GM12878 (cell line): ENCODE data around the gene ALOXE3. TPM values are rescaled to one million over a fixed set of nuclear protein-coding genes. Genes with fewer than 3 reads are reported as not detected.

Source experiments
- ATAC-seq: fragments of 200-7000 bp; cut with Tn5 transposase; 3 replicates; pipeline ENCODE4 v1.9.1; 2020; ENCODE audit warnings: mild to moderate bottlenecking, moderate library complexity
- BruUV-seq: library from RNA; stranded (reverse); fragments of 400-500 nt; replicated peaks from 2 replicates; lab custom pipeline; 2021; lab: Mats Ljungman, UMichigan
- CTCF ChIA-PET: fragments of 300-600 bp; sonication (Branson Sonifier 250); formaldehyde crosslinking; extraction: SDS; loops from one replicate; lab custom pipeline; 2021; ENCODE audit warnings: inconsistent platforms; lab: Yijun Ruan, JAX
- POLR2A ChIA-PET: fragments of 350-600 bp; formaldehyde crosslinking; extraction: SDS; loops from one replicate; lab custom pipeline; 2021; ENCODE audit warnings: inconsistent platforms; lab: Charles Lee
- RAD21 ChIA-PET: fragments of 300-600 bp; sonication (Branson Sonifier 250); formaldehyde crosslinking; loops from one replicate; lab custom pipeline; 2023; ENCODE audit warnings: antibody characterized with exemption; ENCODE audit not compliant: unreplicated experiment; lab: Charles Lee
- SMC1A ChIA-PET: fragments of 300-600 bp; sonication (Branson Sonifier 250); formaldehyde crosslinking; loops from one replicate; lab custom pipeline; 2023; ENCODE audit not compliant: unreplicated experiment, uncharacterized antibody; lab: Charles Lee
- DNase-seq: peaks from one replicate; pipeline ENCODE4 v3.0.0-alpha.2; 2011; ENCODE audit warnings: low read depth, low spot score
- FAIRE-seq: peaks from 3 replicates; lab custom pipeline; 2011; peaks lifted over from hg19 to GRCh38; lab: Jason Lieb, UNC
- H2AFZ ChIP-seq: 2 replicates; pipeline ENCODE4 v1.6.0; 2011; ENCODE audit warnings: low read depth, low read length, control low read depth; ENCODE audit not compliant: control insufficient read depth
- H3K27ac ChIP-seq: 2 replicates; pipeline ENCODE4 v1.5.1; 2011; ENCODE audit warnings: control low read depth; ENCODE audit not compliant: control insufficient read depth, insufficient read depth
- H3K27me3 ChIP-seq, 2 experiments: replicated peaks in 1 of 2; 2 replicates each; pipeline versions ENCODE4 v1.6.0 to v1.6.1; 2011; ENCODE audit warnings: low read length in 1 of 2; ENCODE audit not compliant: control insufficient read depth in 2 of 2, insufficient read depth in 2 of 2
- H3K36me3 ChIP-seq, 2 experiments: 2 replicates each; pipeline ENCODE4 v1.5.1; 2011; ENCODE audit warnings: low read length in 1 of 2; ENCODE audit not compliant: control insufficient read depth in 2 of 2, insufficient read depth in 2 of 2
- H3K4me1 ChIP-seq: 2 replicates; pipeline ENCODE4 v1.6.1; 2011; ENCODE audit warnings: mild to moderate bottlenecking, low read length, moderate library complexity, mixed read lengths; ENCODE audit not compliant: control insufficient read depth, insufficient read depth
- H3K4me2 ChIP-seq: 2 replicates; pipeline ENCODE4 v1.6.0; 2011; ENCODE audit warnings: control low read depth; ENCODE audit not compliant: control insufficient read depth, insufficient read depth
- H3K4me3 ChIP-seq: fragments of 200-600 bp; sonication (generic); 2 replicates; pipeline ENCODE4 v1.5.1; 2016
- H3K79me2 ChIP-seq: 2 replicates; pipeline ENCODE4 v1.6.0; 2011; ENCODE audit warnings: low read length; ENCODE audit not compliant: control insufficient read depth, insufficient read depth
- H3K9ac ChIP-seq: 2 replicates; pipeline ENCODE4 v1.8.0; 2011; ENCODE audit warnings: low read length, control low read depth, mixed read lengths; ENCODE audit not compliant: control insufficient read depth, insufficient read depth
- H3K9me3 ChIP-seq: replicated peaks from 3 replicates; pipeline ENCODE4 v1.5.1; 2011; ENCODE audit warnings: mild to moderate bottlenecking, low read length; ENCODE audit not compliant: control insufficient read depth, insufficient read depth
- H4K20me1 ChIP-seq: 2 replicates; pipeline ENCODE4 v1.6.0; 2011; ENCODE audit not compliant: control insufficient read depth, insufficient read depth
- ETV6 ChIP-seq, 2 experiments: fragments of 450-650 bp in 1 of 2; IDR thresholded peaks in 1 of 2; conservative IDR thresholded peaks in 1 of 2; 2 replicates each; pipeline ENCODE4 v1.6.1; 2014; ENCODE audit warnings: antibody characterized with exemption in 1 of 2, borderline replicate concordance in 1 of 2, low read depth in 1 of 2, mild to moderate bottlenecking in 1 of 2, moderate library complexity in 1 of 2
- HDAC6 ChIP-seq: fragments of 200-600 bp; sonication (generic); IDR thresholded peaks from one replicate; pipeline ENCODE4 v1.8.0; 2017; ENCODE audit warnings: antibody characterized with exemption; ENCODE audit not compliant: unreplicated experiment
- IKZF1 ChIP-seq: fragments of 450-650 bp; conservative IDR thresholded peaks from 2 replicates; pipeline ENCODE4 v1.6.1; 2017; ENCODE audit warnings: antibody characterized with exemption, mild to moderate bottlenecking
- MXI1 ChIP-seq: fragments of 150-350 bp; IDR thresholded peaks from 2 replicates; pipeline ENCODE4 v1.6.1; 2011; ENCODE audit warnings: low read depth, mild to moderate bottlenecking, inconsistent platforms, low read length, improper control_type of control experiment
- NFYA ChIP-seq: IDR thresholded peaks from 2 replicates; pipeline ENCODE4 v1.6.1; 2011; ENCODE audit warnings: low read depth, mild to moderate bottlenecking, low read length, improper control_type of control experiment, borderline replicate concordance
- ZSCAN29 ChIP-seq: fragments of 450-650 bp; IDR thresholded peaks from 2 replicates; pipeline ENCODE4 v1.6.1; 2017; ENCODE audit warnings: mild to moderate bottlenecking, moderate library complexity
- WGBS: methylation state at CpG from one replicate; pipeline ENCODE4 v1.1.6; 2016; ENCODE audit warnings: low lambda C conversion rate; ENCODE audit not compliant: insufficient replicate concordance, insufficient coverage; ENCODE audit errors: missing lambda C conversion rate; 5-methylcytosine and 5-hydroxymethylcytosine counted together
- in situ Hi-C: fragments of 300-500 bp; cut with MboI; formaldehyde crosslinking; loops from 9 replicates; pipeline ENCODE4 v1.14.3; 2018; ENCODE audit warnings: mixed read lengths
- intact Hi-C: fragments of 100-400 bp; cut with micrococcal nuclease; formaldehyde crosslinking; loops from one replicate; pipeline ENCODE4 v1.14.2; 2022; ENCODE audit not compliant: unreplicated experiment
- polyA plus RNA-seq, 11 experiments: library from polyadenylated mRNA; depleted of rRNA in 4 of 11; unstranded in 6 of 11; stranded (reverse) in 5 of 11; fragments of >200 nt; fragmentation: Nextera tagmentation in 4 of 11; fragmentation: Illumina TruSeq in 1 of 11; extraction: Ambion mirVana in 4 of 11; extraction: Trizol in 1 of 11; gene quantifications; 1 replicate in 1 of 11; 2 replicates in 10 of 11; pipeline versions ENCODE4 v1.2.1 to v1.2.3, GENCODE V29; 2011 to 2016; ENCODE audit warnings: inconsistent platforms in 2 of 11, missing spikeins in 2 of 11, low read depth in 1 of 11
- total RNA-seq, 4 experiments: library from RNA; depleted of rRNA in 3 of 4; stranded (reverse); fragments of >200 nt in 3 of 4; fragmentation: Illumina TruSeq in 1 of 4; extraction: Trizol in 1 of 4; gene quantifications; 2 replicates each; pipeline versions ENCODE4 v1.2.1 to v1.2.3, GENCODE V29; 2013 to 2021
- TF ChIP-seq, protein P1 (sequence below): fragments of 450-650 bp; IDR thresholded peaks from 2 replicates; pipeline ENCODE4 v1.6.1; 2017; ENCODE audit warnings: mild to moderate bottlenecking
- TF ChIP-seq, protein P2 (sequence below): fragments of 450-650 bp; IDR thresholded peaks from 2 replicates; pipeline ENCODE4 v1.6.1; 2016; ENCODE audit warnings: mild to moderate bottlenecking
- TF ChIP-seq, protein P3 (sequence below): fragments of 450-650 bp; formaldehyde crosslinking; IDR thresholded peaks from 2 replicates; pipeline ENCODE4 v1.5.0; 2022; ENCODE audit warnings: mild to moderate bottlenecking, missing genetic modification characterization
- TF ChIP-seq, protein P4 (sequence below): fragments of 450-650 bp; IDR thresholded peaks from 2 replicates; pipeline ENCODE4 v1.6.1; 2017; ENCODE audit warnings: mild to moderate bottlenecking, moderate library complexity

ALOXE3 gene
- total and polyA plus RNA-seq, 10 of the 15 experiments (the other 5 are each of a cell fraction or from before 2014, with no cell fraction given): 0.04 TPM; not detected in 9

DNA sequence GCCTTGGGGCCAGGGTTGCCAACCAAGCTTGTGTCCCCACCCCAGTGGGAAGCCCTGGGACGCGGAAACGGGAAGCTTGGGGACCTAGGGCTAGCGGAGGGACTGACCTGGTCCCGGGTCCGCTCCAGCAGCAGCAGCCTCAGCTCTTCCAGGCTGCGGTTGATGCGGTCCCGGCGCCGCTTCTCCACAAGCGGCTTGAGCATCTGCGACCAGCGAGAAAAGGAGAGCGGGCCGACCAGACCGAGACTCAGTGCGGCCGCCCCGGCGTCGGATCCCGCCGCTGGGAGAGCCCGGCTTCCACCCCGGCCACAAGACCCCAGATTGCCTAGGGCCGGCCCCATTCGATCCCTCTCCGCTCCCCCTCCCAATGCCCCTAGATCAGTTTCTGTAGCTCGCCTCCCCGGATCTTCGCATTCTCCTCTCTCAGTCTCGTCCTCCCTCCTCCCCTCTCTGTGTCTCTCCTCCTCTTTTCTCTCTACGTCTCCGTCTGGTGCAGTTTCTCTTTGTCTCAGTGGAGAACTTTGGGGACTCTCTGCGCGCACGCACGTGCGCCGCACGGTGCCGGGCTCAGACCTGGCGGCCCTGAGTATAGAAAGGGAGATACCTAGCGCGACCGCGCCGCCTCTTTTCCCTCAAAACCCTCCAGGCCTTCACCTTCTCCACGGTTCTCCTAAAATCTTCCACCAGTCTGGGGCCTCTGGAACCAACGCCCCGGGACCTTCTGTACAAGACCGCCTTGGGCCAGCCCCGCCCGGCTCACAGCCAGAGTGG is 4.8 kb upstream of the ALOXE3 start:
- H3K9me3 ChIP-seq: no peaks in the 10 kb centered on the region
- TSS peak; percentile 43 for BruUV-seq
- FAIRE-seq: no peak
- RAD21 ChIA-PET: interaction anchor here (0.7 to 2.6 kb wide), 8 partner anchors 15 to 100 kb away, joined by 3 to 16 read pairs (median 4); no protein-coding TSS in a partner anchor
- H3K27ac ChIP-seq: no peak overlapping the region
- peak overlapping the region; percentile 59 for H2AFZ ChIP-seq
- 3% methylated on average over 51 of the region's 55 CpGs for WGBS
- no peaks in the 10 kb centered on the region for H3K79me2 ChIP-seq
- peak overlapping the region; percentile 99 for H3K4me3 ChIP-seq
- H3K27me3 ChIP-seq: peaks cover 5 to 9% of the 10 kb centered on the region in 2 experiments
- H3K36me3 ChIP-seq: no peaks in the 10 kb centered on the region
- intact Hi-C loops: loop anchor here (5.0 kb wide), 1 partner anchor 174 kb away; the partner anchor contains the start of gene SLC25A35
- in situ Hi-C loops: no loop called here
- POLR2A ChIA-PET: interaction anchor here (0.9 to 3.9 kb wide), 11 partner anchors 10 to 103 kb away, joined by 3 to 19 read pairs (median 5); partner anchors contain the start of gene PER1
- SMC1A ChIA-PET: interaction anchor here (1.2 to 3.8 kb wide), 6 partner anchors 14 to 63 kb away, joined by 3 to 21 read pairs (median 6); no protein-coding TSS in a partner anchor
- DNase-seq: no peak
- ATAC-seq: no peak
- peak overlapping the region; percentile 94 for H3K4me2 ChIP-seq
- peaks cover 36% of the 10 kb centered on the region for H3K4me1 ChIP-seq
- no peaks in the 10 kb centered on the region for H4K20me1 ChIP-seq
- H3K9ac ChIP-seq: peak overlapping the region; percentile 53
- CTCF ChIA-PET: interaction anchor here (1.0 to 3.7 kb wide), 9 partner anchors 9 to 178 kb away, joined by 3 to 46 read pairs (median 4); partner anchors contain the start of gene SLC25A35
- TF ChIP-seq HDAC6 (peak; percentile 77), MXI1 (peak; percentile 60; the same call in 1 of the 2 replicates), NFYA (no peak), IKZF1 (peak; percentile 44), ETV6 (conservative IDR thresholded peaks at IDR 0.05 in 1 of 2, IDR thresholded peaks at IDR 0.05 in 1 of 2; ENCODE audit: borderline replicate concordance in 1 of 2, low read depth in 1 of 2) (no peak), ZSCAN29 (no peak)
- TF ChIP-seq, protein P1, sequence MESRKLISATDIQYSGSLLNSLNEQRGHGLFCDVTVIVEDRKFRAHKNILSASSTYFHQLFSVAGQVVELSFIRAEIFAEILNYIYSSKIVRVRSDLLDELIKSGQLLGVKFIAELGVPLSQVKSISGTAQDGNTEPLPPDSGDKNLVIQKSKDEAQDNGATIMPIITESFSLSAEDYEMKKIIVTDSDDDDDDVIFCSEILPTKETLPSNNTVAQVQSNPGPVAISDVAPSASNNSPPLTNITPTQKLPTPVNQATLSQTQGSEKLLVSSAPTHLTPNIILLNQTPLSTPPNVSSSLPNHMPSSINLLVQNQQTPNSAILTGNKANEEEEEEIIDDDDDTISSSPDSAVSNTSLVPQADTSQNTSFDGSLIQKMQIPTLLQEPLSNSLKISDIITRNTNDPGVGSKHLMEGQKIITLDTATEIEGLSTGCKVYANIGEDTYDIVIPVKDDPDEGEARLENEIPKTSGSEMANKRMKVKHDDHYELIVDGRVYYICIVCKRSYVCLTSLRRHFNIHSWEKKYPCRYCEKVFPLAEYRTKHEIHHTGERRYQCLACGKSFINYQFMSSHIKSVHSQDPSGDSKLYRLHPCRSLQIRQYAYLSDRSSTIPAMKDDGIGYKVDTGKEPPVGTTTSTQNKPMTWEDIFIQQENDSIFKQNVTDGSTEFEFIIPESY: no peak
- TF ChIP-seq, protein P2, sequence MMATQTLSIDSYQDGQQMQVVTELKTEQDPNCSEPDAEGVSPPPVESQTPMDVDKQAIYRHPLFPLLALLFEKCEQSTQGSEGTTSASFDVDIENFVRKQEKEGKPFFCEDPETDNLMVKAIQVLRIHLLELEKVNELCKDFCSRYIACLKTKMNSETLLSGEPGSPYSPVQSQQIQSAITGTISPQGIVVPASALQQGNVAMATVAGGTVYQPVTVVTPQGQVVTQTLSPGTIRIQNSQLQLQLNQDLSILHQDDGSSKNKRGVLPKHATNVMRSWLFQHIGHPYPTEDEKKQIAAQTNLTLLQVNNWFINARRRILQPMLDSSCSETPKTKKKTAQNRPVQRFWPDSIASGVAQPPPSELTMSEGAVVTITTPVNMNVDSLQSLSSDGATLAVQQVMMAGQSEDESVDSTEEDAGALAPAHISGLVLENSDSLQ: no peak
- TF ChIP-seq, protein P3, sequence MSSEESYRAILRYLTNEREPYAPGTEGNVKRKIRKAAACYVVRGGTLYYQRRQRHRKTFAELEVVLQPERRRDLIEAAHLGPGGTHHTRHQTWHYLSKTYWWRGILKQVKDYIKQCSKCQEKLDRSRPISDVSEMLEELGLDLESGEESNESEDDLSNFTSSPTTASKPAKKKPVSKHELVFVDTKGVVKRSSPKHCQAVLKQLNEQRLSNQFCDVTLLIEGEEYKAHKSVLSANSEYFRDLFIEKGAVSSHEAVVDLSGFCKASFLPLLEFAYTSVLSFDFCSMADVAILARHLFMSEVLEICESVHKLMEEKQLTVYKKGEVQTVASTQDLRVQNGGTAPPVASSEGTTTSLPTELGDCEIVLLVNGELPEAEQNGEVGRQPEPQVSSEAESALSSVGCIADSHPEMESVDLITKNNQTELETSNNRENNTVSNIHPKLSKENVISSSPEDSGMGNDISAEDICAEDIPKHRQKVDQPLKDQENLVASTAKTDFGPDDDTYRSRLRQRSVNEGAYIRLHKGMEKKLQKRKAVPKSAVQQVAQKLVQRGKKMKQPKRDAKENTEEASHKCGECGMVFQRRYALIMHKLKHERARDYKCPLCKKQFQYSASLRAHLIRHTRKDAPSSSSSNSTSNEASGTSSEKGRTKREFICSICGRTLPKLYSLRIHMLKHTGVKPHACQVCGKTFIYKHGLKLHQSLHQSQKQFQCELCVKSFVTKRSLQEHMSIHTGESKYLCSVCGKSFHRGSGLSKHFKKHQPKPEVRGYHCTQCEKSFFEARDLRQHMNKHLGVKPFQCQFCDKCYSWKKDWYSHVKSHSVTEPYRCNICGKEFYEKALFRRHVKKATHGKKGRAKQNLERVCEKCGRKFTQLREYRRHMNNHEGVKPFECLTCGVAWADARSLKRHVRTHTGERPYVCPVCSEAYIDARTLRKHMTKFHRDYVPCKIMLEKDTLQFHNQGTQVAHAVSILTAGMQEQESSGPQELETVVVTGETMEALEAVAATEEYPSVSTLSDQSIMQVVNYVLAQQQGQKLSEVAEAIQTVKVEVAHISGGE (CRISPR knock-in tag): no peak
- TF ChIP-seq, protein P4, sequence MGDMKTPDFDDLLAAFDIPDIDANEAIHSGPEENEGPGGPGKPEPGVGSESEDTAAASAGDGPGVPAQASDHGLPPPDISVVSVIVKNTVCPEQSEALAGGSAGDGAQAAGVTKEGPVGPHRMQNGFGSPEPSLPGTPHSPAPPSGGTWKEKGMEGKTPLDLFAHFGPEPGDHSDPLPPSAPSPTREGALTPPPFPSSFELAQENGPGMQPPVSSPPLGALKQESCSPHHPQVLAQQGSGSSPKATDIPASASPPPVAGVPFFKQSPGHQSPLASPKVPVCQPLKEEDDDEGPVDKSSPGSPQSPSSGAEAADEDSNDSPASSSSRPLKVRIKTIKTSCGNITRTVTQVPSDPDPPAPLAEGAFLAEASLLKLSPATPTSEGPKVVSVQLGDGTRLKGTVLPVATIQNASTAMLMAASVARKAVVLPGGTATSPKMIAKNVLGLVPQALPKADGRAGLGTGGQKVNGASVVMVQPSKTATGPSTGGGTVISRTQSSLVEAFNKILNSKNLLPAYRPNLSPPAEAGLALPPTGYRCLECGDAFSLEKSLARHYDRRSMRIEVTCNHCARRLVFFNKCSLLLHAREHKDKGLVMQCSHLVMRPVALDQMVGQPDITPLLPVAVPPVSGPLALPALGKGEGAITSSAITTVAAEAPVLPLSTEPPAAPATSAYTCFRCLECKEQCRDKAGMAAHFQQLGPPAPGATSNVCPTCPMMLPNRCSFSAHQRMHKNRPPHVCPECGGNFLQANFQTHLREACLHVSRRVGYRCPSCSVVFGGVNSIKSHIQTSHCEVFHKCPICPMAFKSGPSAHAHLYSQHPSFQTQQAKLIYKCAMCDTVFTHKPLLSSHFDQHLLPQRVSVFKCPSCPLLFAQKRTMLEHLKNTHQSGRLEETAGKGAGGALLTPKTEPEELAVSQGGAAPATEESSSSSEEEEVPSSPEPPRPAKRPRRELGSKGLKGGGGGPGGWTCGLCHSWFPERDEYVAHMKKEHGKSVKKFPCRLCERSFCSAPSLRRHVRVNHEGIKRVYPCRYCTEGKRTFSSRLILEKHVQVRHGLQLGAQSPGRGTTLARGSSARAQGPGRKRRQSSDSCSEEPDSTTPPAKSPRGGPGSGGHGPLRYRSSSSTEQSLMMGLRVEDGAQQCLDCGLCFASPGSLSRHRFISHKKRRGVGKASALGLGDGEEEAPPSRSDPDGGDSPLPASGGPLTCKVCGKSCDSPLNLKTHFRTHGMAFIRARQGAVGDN: no peak
